Measurements from ENCODE around the gene GABRG2.

DNA sequence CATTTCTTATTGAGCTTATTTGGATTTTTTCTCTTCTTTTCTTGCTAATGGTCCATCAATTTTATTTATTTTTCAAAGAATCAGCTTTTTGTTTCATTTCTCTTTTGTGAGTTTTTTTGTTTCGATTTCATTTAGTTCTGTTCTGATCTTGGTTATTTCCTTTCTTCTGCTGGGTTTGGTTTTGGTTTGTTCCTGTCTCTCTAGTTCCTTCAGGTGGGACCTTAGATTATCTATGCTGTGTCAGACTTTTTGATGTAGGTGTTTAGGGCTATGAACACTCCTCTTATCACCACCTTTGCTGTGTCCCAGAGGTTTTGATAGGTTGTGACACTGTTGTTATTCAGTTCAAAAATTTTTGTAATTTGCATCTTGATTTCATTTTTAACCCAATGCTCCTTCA lies 119.8 kb downstream of the GABRG2 start:
- TF ChIP-seq SUZ12 (IDR thresholded peaks at IDR 0.05; ENCODE audit: extremely low read depth, insufficient read depth, insufficient read length) (no peak), YY1 (IDR thresholded peaks at IDR 0.05; ENCODE audit: insufficient read depth, insufficient read length) (no peak)

All from NT2/D1 (cell line).